A549 treated with CpdA at 1 μM for 4 hours (cell line): ENCODE results near the gene STOM. TPM values are rescaled to one million over a fixed set of nuclear protein-coding genes. Genes with fewer than 3 reads are reported as not detected.

Experiments used
- total RNA-seq: library from RNA; stranded (reverse); fragments of 200-300 nt; extraction: Qiagen RNA extraction; gene quantifications from 5 replicates; pipeline ENCODE4 v1.2.3, GENCODE V29; 2022; ENCODE audit warnings: low read depth

STOM gene, protein sequence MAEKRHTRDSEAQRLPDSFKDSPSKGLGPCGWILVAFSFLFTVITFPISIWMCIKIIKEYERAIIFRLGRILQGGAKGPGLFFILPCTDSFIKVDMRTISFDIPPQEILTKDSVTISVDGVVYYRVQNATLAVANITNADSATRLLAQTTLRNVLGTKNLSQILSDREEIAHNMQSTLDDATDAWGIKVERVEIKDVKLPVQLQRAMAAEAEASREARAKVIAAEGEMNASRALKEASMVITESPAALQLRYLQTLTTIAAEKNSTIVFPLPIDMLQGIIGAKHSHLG
- 89.1 to 150 TPM (median 93.9 TPM) in 5 replicates for total RNA-seq

DNA sequence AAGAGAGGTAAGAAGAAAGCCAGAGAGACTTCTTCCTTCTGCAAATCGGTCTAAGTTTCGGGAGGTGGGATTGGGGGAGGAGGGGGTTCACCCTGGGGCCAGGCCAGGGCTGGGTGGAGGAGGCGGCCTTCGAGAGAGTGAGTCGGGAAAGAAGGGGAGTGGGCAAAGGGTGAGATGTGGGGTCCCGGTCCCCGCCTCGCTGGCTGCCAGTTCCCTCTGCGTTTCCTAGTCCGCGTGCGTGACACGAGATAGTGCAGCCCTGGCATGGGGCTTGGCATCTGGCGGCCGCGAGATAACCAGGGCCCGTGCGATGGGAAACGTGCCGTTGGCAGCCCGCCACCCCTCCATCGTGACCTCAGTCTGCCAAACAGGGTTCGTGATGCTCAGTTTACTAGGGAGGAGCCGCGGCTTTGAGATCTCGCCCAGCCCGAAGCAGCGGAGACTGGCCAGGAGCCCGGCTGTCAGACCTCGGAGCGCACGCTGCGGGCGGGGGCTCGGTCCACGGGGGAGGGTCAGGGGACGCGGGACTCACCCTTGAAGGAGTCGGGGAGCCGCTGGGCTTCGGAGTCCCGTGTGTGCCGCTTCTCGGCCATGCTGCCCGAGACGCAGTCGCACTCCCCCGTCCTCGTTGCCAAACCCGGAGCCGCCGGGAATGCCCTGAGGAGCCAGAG is at the start of gene STOM:
Gene STOM, minus strand, starts transcription at position 656 of the 671 bp plus-strand sequence. Its CDS starts 63 bp downstream, at position 593.

Other genes starting within 250 kb of the STOM start
- gene RAB14, start 168.4 kb downstream of the STOM start, total RNA-seq, result 44.3 to 46.3 TPM (median 44.7 TPM) in 5 replicates
- gene GSN, start 102.1 kb downstream of the STOM start, total RNA-seq, result 42.1 to 46.6 TPM (median 42.7 TPM) in 5 replicates
- not detected in 5 replicates for gene GGTA1, start 129.6 kb upstream of the STOM start, total RNA-seq